Suppressor macrophage treated with lipopolysaccharide for 1 hour (primary cell): ENCODE results near the gene METTL24.

Experiments
- DNase-seq, 3 donors: peaks; one replicate each; pipeline ENCODE4 v3.0.0-alpha.2; 2020 to 2022

METTL24 gene

GRCh38 chr6:110332281-110332680 lies 25.9 kb downstream of the METTL24 start:
- no peak for DNase-seq

GRCh38 chr6:110331816-110332215 lies 26.3 kb downstream of the METTL24 start:
- no peak for DNase-seq

GRCh38 chr6:110331390-110331789 lies 26.8 kb downstream of the METTL24 start:
- DNase-seq: no peak

- no peak for DNase-seq
Observed at GRCh38 chr6:110329714-110330436, 28.3 kb downstream of the METTL24 start.

GRCh38 chr6:110329348-110329713 lies 28.8 kb downstream of the METTL24 start:
- DNase-seq: no peak

GRCh38 chr6:110328259-110328658 lies 29.9 kb downstream of the METTL24 start:
- no peak for DNase-seq

GRCh38 chr6:110327391-110327790 lies 30.8 kb downstream of the METTL24 start:
- DNase-seq: no peak

- no peak for DNase-seq
Observed at GRCh38 chr6:110326609-110327008, 31.5 kb downstream of the METTL24 start.

- DNase-seq: peak; percentile 26 to 48 (median 41)
Observed at GRCh38 chr6:110326057-110326456, 32.1 kb downstream of the METTL24 start.

GRCh38 chr6:110325197-110325596 lies 33.0 kb downstream of the METTL24 start:
- DNase-seq: no peak

GRCh38 chr6:110324548-110324947 lies 33.6 kb downstream of the METTL24 start:
- no peak for DNase-seq

- no peak for DNase-seq
Observed at GRCh38 chr6:110323258-110323657, 34.9 kb downstream of the METTL24 start.

GRCh38 chr6:110322874-110323242 lies 35.3 kb downstream of the METTL24 start:
- peak; percentile 33 to 42 (median 39) for DNase-seq

GRCh38 chr6:110322151-110322873 lies 35.8 kb downstream of the METTL24 start:
- DNase-seq: peak; percentile 37 to 50 (median 42)

- DNase-seq: no peak
Observed at GRCh38 chr6:110320307-110320706, 37.8 kb downstream of the METTL24 start.

GRCh38 chr6:110319843-110320242 lies 38.3 kb downstream of the METTL24 start:
- DNase-seq: no peak

- no peak for DNase-seq
Observed at GRCh38 chr6:110319381-110319780, 38.8 kb downstream of the METTL24 start.

GRCh38 chr6:110318971-110319370 lies 39.2 kb downstream of the METTL24 start:
- DNase-seq: no peak

- DNase-seq: no peak
Observed at GRCh38 chr6:110317646-110318045, 40.5 kb downstream of the METTL24 start.

GRCh38 chr6:110317189-110317588 lies 41.0 kb downstream of the METTL24 start:
- no peak for DNase-seq

- no peak for DNase-seq
Observed at GRCh38 chr6:110315869-110316398, 42.2 kb downstream of the METTL24 start.

GRCh38 chr6:110315207-110315868 lies 42.8 kb downstream of the METTL24 start:
- no peak for DNase-seq

GRCh38 chr6:110310861-110311446 lies 47.2 kb downstream of the METTL24 start:
- no peak for DNase-seq
